IMR-90 (cell line): ENCODE data around the gene FAM120A. TPM values are rescaled to one million over a fixed set of nuclear protein-coding genes. Genes with fewer than 3 reads are reported as not detected.

Experiments used
- ATAC-seq: fragments of 200-7000 bp; cut with Tn5 transposase; 2 replicates; pipeline ENCODE4 v1.9.1; 2020; ENCODE audit warnings: low read depth, mild to moderate bottlenecking, moderate library complexity
- BruUV-seq: library from RNA; stranded (reverse); fragments of 400-500 nt; replicated peaks from 2 replicates; lab custom pipeline; 2021; lab: Mats Ljungman, UMichigan
- CTCF ChIA-PET: fragments of 300-600 bp; formaldehyde crosslinking; extraction: SDS; loops from one replicate; lab custom pipeline; 2021; ENCODE audit warnings: antibody characterized with exemption; lab: Yijun Ruan, JAX
- POLR2A ChIA-PET: fragments of 300-600 bp; sonication (Branson Sonifier 250); formaldehyde crosslinking; loops from one replicate; lab custom pipeline; 2022; ENCODE audit warnings: antibody characterized with exemption; ENCODE audit not compliant: unreplicated experiment; lab: Charles Lee
- DNase-seq: peaks from one replicate; pipeline ENCODE4 v3.0.0; 2013
- H2AFZ ChIP-seq: replicated peaks from 2 replicates; pipeline ENCODE3; 2013; ENCODE audit warnings: low read length, mild to moderate bottlenecking; ENCODE audit not compliant: poor library complexity
- H2AK5ac ChIP-seq: 2 replicates; pipeline ENCODE4 v1.6.1; 2013; ENCODE audit warnings: low read depth, low read length, inconsistent platforms
- H2AK9ac ChIP-seq: replicated peaks from 2 replicates; pipeline ENCODE3; 2013; ENCODE audit warnings: mild to moderate bottlenecking, low read depth, low read length, moderate library complexity; ENCODE audit not compliant: poor library complexity
- H2BK120ac ChIP-seq: 2 replicates; pipeline ENCODE4 v1.6.1; 2013; ENCODE audit warnings: low read depth, low read length, inconsistent platforms
- H2BK15ac ChIP-seq: 3 replicates; pipeline ENCODE4 v1.6.1; 2013; ENCODE audit warnings: low read depth, low read length, inconsistent platforms
- H2BK20ac ChIP-seq: 2 replicates; pipeline ENCODE4 v1.6.1; 2013; ENCODE audit warnings: low read depth, mild to moderate bottlenecking, inconsistent platforms, low read length, moderate library complexity
- H2BK5ac ChIP-seq: 2 replicates; pipeline ENCODE4 v1.6.1; 2013; ENCODE audit warnings: mild to moderate bottlenecking, low read depth, low read length, inconsistent platforms; ENCODE audit not compliant: poor library complexity, severe bottlenecking
- H3K14ac ChIP-seq: replicated peaks from 2 replicates; pipeline ENCODE4 v1.6.1; 2013; ENCODE audit warnings: low read depth, low read length, inconsistent platforms
- H3K18ac ChIP-seq: 2 replicates; pipeline ENCODE4 v1.6.1; 2013; ENCODE audit warnings: low read depth, low read length, control low read depth
- H3K23ac ChIP-seq: 2 replicates; pipeline ENCODE4 v1.6.1; 2013; ENCODE audit warnings: low read depth, low read length, inconsistent platforms
- H3K27ac ChIP-seq: 2 replicates; pipeline ENCODE4 v1.5.1; 2013; ENCODE audit warnings: mild to moderate bottlenecking, control low read depth, low read length; ENCODE audit not compliant: insufficient read depth
- H3K27me3 ChIP-seq: 2 replicates; pipeline ENCODE4 v1.6.1; 2013; ENCODE audit warnings: low read length; ENCODE audit not compliant: control insufficient read depth, insufficient read depth
- H3K36me3 ChIP-seq: 2 replicates; pipeline ENCODE4 v1.6.1; 2013; ENCODE audit warnings: low read length, mixed read lengths; ENCODE audit not compliant: control insufficient read depth, insufficient read depth
- H3K4ac ChIP-seq: 2 replicates; pipeline ENCODE4 v1.6.1; 2013; ENCODE audit warnings: low read depth, low read length, inconsistent platforms
- H3K4me1 ChIP-seq: 2 replicates; pipeline ENCODE4 v1.6.1; 2013; ENCODE audit warnings: low read length, mixed read lengths; ENCODE audit not compliant: control insufficient read depth, insufficient read depth
- H3K4me2 ChIP-seq: 2 replicates; pipeline ENCODE4 v1.6.1; 2013; ENCODE audit warnings: low read depth, mild to moderate bottlenecking, control low read depth, low read length, moderate library complexity
- H3K4me3 ChIP-seq: 2 replicates; pipeline ENCODE4 v1.5.1; 2013; ENCODE audit warnings: low read depth, mild to moderate bottlenecking, control low read depth, low read length, moderate library complexity; ENCODE audit not compliant: insufficient read depth
- H3K56ac ChIP-seq: 2 replicates; pipeline ENCODE4 v1.6.1; 2013; ENCODE audit warnings: low read length, inconsistent platforms; ENCODE audit not compliant: insufficient read depth; ENCODE audit errors: extremely low read depth
- H3K79me1 ChIP-seq, 2 experiments: 2 replicates each; pipeline ENCODE4 v1.6.1; 2013; ENCODE audit warnings: low read length in 2 of 2, inconsistent platforms in 1 of 2, low read depth in 1 of 2
- H3K9ac ChIP-seq: 2 replicates; pipeline ENCODE4 v1.6.1; 2013; ENCODE audit warnings: low read depth, low read length, control low read depth
- H3K9me1 ChIP-seq: 2 replicates; pipeline ENCODE4 v1.6.1; 2013; ENCODE audit warnings: low read length, inconsistent platforms; ENCODE audit not compliant: insufficient read depth
- H3K9me3 ChIP-seq: 2 replicates; pipeline ENCODE4 v1.6.1; 2013; ENCODE audit warnings: low read length; ENCODE audit not compliant: control insufficient read depth, insufficient read depth
- H4K20me1 ChIP-seq: 2 replicates; pipeline ENCODE4 v1.6.1; 2013; ENCODE audit warnings: low read length, inconsistent platforms; ENCODE audit not compliant: insufficient read depth
- H4K5ac ChIP-seq: 2 replicates; pipeline ENCODE4 v1.6.1; 2013; ENCODE audit warnings: mild to moderate bottlenecking, low read depth, low read length, control low read depth
- H4K8ac ChIP-seq, 2 experiments: 2 replicates each; pipeline ENCODE4 v1.6.1; 2013; ENCODE audit warnings: low read depth in 2 of 2, low read length in 2 of 2, control low read depth in 1 of 2, inconsistent platforms in 1 of 2
- H4K91ac ChIP-seq: 2 replicates; pipeline ENCODE4 v1.6.1; 2013; ENCODE audit warnings: low read depth, low read length, inconsistent platforms; ENCODE audit not compliant: insufficient read depth
- BHLHE40 ChIP-seq: fragments of 150-350 bp; IDR thresholded peaks from 2 replicates; pipeline ENCODE4 v1.6.1; 2016; ENCODE audit warnings: mild to moderate bottlenecking, low read depth, low read length
- CHD1 ChIP-seq: IDR thresholded peaks from 2 replicates; pipeline ENCODE4 v1.6.1; 2012; ENCODE audit warnings: low read depth, low read length, improper control_type of control experiment
- CTCF ChIP-seq: conservative IDR thresholded peaks from 2 replicates; pipeline ENCODE4 v1.5.1; 2012; ENCODE audit warnings: mild to moderate bottlenecking, low read depth, low read length, improper control_type of control experiment
- FOS ChIP-seq: fragments of 150-350 bp; IDR thresholded peaks from 2 replicates; pipeline ENCODE4 v1.6.1; 2016; ENCODE audit warnings: low read depth, low read length
- MAFK ChIP-seq: IDR thresholded peaks from 2 replicates; pipeline ENCODE4 v1.6.1; 2012; ENCODE audit warnings: low read depth, low read length, improper control_type of control experiment
- MAZ ChIP-seq: IDR thresholded peaks from 2 replicates; pipeline ENCODE4 v1.6.1; 2012; ENCODE audit warnings: low read depth, mild to moderate bottlenecking, low read length, improper control_type of control experiment, moderate library complexity, borderline replicate concordance
- MXI1 ChIP-seq: IDR thresholded peaks from 2 replicates; pipeline ENCODE4 v1.6.1; 2012; ENCODE audit warnings: low read depth, mild to moderate bottlenecking, low read length, moderate library complexity, borderline replicate concordance
- NFE2L2 ChIP-seq: fragments of 150-350 bp; IDR thresholded peaks from 2 replicates; pipeline ENCODE4 v1.6.1; 2016; ENCODE audit warnings: low read depth, mild to moderate bottlenecking, low read length
- POLR2A ChIP-seq: IDR thresholded peaks from 2 replicates; pipeline ENCODE4 v1.6.1; 2012; ENCODE audit warnings: mild to moderate bottlenecking, low read depth, low read length
- RAD21 ChIP-seq: IDR thresholded peaks from 2 replicates; pipeline ENCODE4 v1.6.1; 2012; ENCODE audit warnings: low read length, improper control_type of control experiment
- RCOR1 ChIP-seq: IDR thresholded peaks from 2 replicates; pipeline ENCODE4 v1.6.1; 2012; ENCODE audit warnings: mild to moderate bottlenecking, low read length, improper control_type of control experiment; ENCODE audit not compliant: insufficient replicate concordance
- RFX5 ChIP-seq: IDR thresholded peaks from 2 replicates; pipeline ENCODE4 v1.8.0; 2012; ENCODE audit warnings: low read depth, mild to moderate bottlenecking, low read length, moderate library complexity
- USF2 ChIP-seq: fragments of 150-350 bp; IDR thresholded peaks from 2 replicates; pipeline ENCODE4 v1.6.1; 2017; ENCODE audit warnings: mild to moderate bottlenecking, antibody characterized with exemption, low read length, low read depth
- WGBS, 2 experiments: methylation state at CpG; one replicate each; pipeline versions ENCODE4 v1.1.5 to v1.1.7; 2013; ENCODE audit warnings: missing lambda C conversion rate in 2 of 2; ENCODE audit not compliant: insufficient read length in 1 of 2; ENCODE audit errors: extremely low coverage in 2 of 2; 5-methylcytosine and 5-hydroxymethylcytosine counted together
- dilution Hi-C: fragments of 300-500 bp; cut with HindIII; formaldehyde crosslinking; loops from one replicate; pipeline ENCODE4 v1.14.3; 2018; ENCODE audit warnings: low sequenced_read_pairs; ENCODE audit not compliant: unreplicated experiment
- in situ Hi-C: fragments of 300-500 bp; cut with MboI; formaldehyde crosslinking; loops from 3 replicates; pipeline ENCODE4 v1.14.3; 2019; ENCODE audit warnings: low sequenced_read_pairs, inconsistent platforms, mixed read lengths
- intact Hi-C: fragments of 100-400 bp; cut with micrococcal nuclease; formaldehyde crosslinking; loops from 2 replicates; pipeline ENCODE4 v1.10.0; 2022
- polyA plus RNA-seq, 3 experiments: library from polyadenylated mRNA; depleted of rRNA; stranded (reverse); fragments of >200 nt; gene quantifications; 2 replicates each; pipeline ENCODE4 v1.2.3, GENCODE V29; 2012; ENCODE audit warnings: low replicate concordance in 1 of 3
- total RNA-seq: library from RNA; depleted of rRNA; stranded (reverse); fragments of >200 nt; gene quantifications from 2 replicates; pipeline ENCODE4 v1.2.3, GENCODE V29; 2012
- TF ChIP-seq, protein P1 (sequence below): fragments of 150-350 bp; IDR thresholded peaks from 2 replicates; pipeline ENCODE4 v1.6.1; 2016; ENCODE audit warnings: low read depth, mild to moderate bottlenecking, low read length, moderate library complexity, borderline replicate concordance

FAM120A gene
- total and polyA plus RNA-seq, 2 of the 4 experiments (the other 2 are of a cell fraction): 61.6 to 75.1 TPM

DNA sequence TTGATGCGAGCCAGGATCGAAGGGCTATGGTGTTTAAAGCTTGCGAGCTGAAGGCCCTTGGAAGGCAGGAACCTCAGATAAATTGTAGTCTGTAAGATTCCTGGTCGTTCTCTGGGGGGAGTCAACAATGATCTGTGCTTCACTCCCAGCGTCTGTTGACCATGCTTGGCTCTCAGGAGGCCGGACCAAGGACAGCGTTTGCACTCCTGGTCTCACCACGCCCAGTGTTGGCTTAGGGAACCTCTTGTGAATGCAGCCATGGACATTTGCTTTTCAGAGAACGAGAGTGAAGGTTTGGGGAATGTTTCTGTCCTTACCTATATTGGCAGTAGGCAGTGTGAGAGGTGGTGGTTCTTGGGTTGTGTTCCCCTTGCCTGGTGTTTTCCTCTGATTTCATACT, 62.1 kb downstream of the FAM120A start:
- H3K14ac ChIP-seq: no peak overlapping the region

More for the DNA sequence above, 62.1 kb downstream of the FAM120A start:
- Histone ChIP-seq H2BK20ac (no peak overlapping the region), H3K56ac (no peak overlapping the region), H2AK9ac (peak overlapping the region; percentile 66), H3K27me3 (no peaks in the 10 kb centered on the region), H3K79me1 (peaks cover 14 to 73% of the 10 kb centered on the region in 2 experiments; a peak in 3 of 4 replicates), H3K9me1 (peaks cover 27% of the 10 kb centered on the region), H3K4ac (no peak overlapping the region), H3K27ac (no peak overlapping the region), H3K18ac (no peak overlapping the region), H4K20me1 (peaks cover 60% of the 10 kb centered on the region), H3K4me3 (no peak overlapping the region), H3K9ac (no peak overlapping the region), H2AK5ac (no peak overlapping the region), H2BK120ac (no peak overlapping the region), H2AFZ (no peak overlapping the region), H4K5ac (no peak overlapping the region), H3K9me3 (no peaks in the 10 kb centered on the region), H3K4me1 (peaks cover 16% of the 10 kb centered on the region), H3K23ac (no peak overlapping the region), H3K4me2 (no peak overlapping the region), H4K8ac (no peak overlapping the region), H2BK5ac (no peak overlapping the region), H3K36me3 (peaks cover 11% of the 10 kb centered on the region), H4K91ac (no peak overlapping the region), H2BK15ac (no peak overlapping the region)
- POLR2A ChIA-PET: no interaction called here
- intact Hi-C loops (loop anchor here (2.0 kb wide), 1 partner anchor 63 kb away; the partner anchor contains the start of gene FAM120A), dilution Hi-C loops (no loop called here), in situ Hi-C loops (no loop called here)
- WGBS, 2 experiments: 60% methylated on average over 2 of the region's 9 CpGs; no CpG with 5 or more reads in 1 of the 2 experiments
- DNase-seq (no peak), ATAC-seq (no peak)
- TF ChIP-seq RFX5: no peak
- TF ChIP-seq MAZ: no peak
- TF ChIP-seq MXI1: no peak
- TF ChIP-seq USF2: no peak
- TF ChIP-seq NFE2L2: no peak
- no peak for TF ChIP-seq RCOR1
- TF ChIP-seq MAFK: no peak
- TF ChIP-seq POLR2A: no peak
- no peak for TF ChIP-seq CHD1
- TF ChIP-seq CTCF: no peak
- TF ChIP-seq FOS: no peak
- no peak for TF ChIP-seq RAD21
- TF ChIP-seq, protein P1, sequence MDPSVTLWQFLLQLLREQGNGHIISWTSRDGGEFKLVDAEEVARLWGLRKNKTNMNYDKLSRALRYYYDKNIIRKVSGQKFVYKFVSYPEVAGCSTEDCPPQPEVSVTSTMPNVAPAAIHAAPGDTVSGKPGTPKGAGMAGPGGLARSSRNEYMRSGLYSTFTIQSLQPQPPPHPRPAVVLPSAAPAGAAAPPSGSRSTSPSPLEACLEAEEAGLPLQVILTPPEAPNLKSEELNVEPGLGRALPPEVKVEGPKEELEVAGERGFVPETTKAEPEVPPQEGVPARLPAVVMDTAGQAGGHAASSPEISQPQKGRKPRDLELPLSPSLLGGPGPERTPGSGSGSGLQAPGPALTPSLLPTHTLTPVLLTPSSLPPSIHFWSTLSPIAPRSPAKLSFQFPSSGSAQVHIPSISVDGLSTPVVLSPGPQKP: no peak
- TF ChIP-seq BHLHE40: no peak
- no TSS peak for BruUV-seq
- CTCF ChIA-PET: no interaction called here
